ENCODE results near the gene SRGAP3.

Gene SRGAP3

DNA sequence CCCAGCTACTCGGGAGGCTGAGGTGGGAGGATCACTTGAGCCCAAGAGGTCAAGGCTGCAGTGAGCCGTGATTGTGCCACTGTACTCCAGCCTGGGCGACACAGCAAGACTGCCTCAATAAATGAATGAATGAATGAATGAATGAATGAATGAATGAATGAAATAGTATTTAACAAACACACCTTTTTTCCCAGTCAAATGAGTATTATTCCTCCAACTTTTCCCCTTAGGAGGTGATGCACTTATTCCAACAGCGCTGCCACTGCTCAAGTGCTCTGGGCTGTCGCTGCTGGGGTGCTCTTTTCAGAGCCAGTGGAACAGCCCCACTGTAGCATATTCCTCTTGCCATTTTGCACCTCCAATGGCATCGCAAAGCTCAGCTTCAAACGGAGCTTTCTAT lies 219.4 kb downstream of the SRGAP3 start:
- in situ Hi-C loops (cut with MboI; ENCODE audit: low sequenced_read_pairs) = no loop called here

DNA sequence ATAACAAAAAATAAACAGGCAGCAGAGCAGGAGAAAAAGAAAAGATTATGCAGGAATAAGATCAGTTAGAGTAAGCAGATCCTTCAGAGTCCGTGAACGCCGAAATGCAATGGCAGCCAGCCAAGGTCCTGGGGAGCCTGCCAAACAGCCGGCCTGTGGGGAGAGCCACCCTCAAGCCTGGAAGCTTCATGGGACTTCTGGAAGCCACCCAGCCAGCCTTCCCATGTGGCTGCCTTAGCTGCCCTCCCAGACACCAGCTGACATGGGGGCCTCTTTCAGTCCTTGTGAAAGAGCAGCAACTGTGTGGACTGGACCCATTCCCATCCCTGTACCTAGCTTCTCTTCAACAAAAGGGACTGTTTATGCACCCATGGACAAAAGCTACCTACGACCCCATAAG lies 221.3 kb downstream of the SRGAP3 start:
- in situ Hi-C loops (cut with MboI; ENCODE audit: low sequenced_read_pairs) = no loop called here

- in situ Hi-C loops (cut with MboI; ENCODE audit: low sequenced_read_pairs) = no loop called here
Observed at GRCh38 chr3:9026320-9027045, 223.0 kb downstream of the SRGAP3 start.

- in situ Hi-C loops (cut with MboI; ENCODE audit: low sequenced_read_pairs) = no loop called here
Observed at GRCh38 chr3:9024341-9024740, 225.1 kb downstream of the SRGAP3 start.

DNA sequence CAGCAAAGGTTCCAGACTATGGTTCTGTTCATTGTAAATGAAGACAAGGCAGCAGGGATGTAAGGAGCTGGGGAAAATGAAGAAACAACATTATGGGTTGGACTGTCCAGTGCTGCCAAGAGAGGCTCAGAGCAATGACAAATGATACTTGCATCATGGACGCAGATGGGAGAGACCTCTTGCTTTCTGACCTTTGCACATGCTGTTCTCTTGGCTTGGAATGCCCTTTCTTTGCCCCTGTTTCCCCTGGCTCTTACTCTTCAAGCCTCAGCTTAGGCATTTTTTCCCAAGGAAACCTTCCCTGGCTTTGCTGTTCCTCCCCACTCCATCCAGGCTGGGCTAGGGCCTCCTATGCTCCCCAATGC lies 226.2 kb downstream of the SRGAP3 start:
- in situ Hi-C loops (cut with MboI; ENCODE audit: low sequenced_read_pairs) = no loop called here

DNA sequence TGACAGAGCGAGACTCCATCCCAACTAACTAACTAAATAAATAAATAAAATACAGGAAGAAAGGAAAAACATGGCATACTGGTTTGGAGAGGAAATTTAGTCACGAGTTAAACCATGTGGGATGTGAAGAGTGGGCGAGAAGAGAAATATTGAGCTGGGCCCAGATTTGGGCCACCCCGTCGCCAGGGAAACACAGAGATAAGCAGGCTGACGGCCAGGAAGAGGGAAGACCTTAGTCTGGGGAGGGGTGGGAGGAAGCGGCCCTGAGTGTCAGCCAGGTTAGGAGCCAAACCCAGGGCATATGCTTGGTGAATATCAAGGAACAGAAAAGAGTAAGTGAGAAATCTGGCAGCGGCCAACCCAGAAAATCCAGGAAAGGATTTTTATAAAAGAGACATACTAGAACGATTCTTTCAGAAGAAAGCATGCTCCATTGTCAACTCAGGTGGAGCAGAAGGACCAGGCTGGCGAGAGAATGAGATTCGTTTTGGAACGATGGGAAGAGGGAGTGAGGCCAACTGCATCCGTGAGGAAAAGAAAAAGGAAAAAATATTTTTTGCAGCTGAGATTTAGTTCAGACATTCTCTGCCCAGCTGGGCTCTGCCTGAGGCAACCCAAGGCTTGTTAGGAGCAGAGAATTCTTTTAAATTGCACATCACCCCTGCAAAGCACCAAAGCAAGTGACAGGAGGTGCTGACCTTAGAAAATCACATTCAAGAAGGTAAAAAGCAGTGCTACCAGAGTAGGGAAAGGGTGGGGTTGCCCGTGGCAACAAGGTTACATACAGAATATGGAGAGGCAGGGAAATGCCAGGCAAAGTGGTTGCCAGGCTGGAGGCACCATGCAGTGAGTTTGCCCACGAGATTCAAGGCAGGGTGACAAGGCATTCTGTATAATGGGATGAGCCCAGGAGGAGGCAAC lies 226.9 kb downstream of the SRGAP3 start:
- in situ Hi-C loops (cut with MboI; ENCODE audit: low sequenced_read_pairs) = no loop called here

DNA sequence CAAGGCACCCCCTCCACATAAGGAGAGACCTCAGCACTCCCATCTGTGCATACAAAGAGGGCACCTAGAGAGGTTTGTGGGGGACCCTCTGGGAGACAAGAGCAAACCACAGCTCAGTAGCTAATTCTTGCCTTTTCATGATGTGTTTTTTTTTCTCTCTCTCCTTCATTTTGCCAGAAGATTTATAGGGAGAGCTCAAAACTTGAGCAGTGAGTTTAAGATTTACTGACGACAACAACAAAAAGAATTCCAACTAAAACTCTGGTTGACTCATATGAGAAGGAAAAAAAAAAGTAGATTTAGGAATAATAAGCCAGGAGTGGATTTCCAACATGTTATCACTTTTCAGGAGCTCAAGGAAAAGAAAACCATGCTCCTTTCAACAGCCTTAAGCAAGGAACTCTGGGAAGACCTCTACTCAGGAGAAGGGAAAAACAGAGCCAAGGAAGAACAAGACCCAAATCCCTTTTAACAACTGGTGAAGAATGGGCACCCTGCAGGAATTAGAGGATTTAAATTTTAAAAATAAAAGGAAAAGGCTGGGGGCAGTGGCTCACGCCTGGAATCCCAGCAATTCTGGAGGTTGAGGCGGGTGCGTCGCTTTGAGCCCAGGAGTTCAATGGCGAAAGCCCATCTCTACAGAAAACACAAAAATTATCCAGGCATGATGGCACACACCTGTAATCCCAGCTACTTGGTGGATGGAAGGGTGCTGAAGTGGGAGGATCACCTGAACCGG lies 228.0 kb downstream of the SRGAP3 start:
- in situ Hi-C loops (cut with MboI; ENCODE audit: low sequenced_read_pairs) = no loop called here

DNA sequence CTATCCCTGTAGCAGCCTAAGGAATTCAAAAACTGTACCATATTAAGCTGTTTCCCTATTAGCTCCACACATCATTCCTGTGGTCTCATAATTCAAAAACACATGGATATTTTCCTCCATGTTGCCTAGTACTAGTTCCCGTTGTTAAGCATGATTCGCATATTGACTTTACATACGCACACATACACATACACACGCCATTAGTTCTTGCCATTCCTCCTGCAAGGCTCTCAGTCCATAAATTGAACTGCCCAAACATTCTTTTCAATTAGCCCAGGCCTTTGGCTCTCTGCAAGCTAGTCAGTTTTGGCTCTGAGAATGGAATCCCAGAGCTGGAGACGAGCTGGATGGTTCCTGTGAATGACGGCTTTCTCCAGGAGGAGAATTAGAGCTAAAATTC lies 229.0 kb downstream of the SRGAP3 start:
- in situ Hi-C loops (cut with MboI; ENCODE audit: low sequenced_read_pairs) = no loop called here

DNA sequence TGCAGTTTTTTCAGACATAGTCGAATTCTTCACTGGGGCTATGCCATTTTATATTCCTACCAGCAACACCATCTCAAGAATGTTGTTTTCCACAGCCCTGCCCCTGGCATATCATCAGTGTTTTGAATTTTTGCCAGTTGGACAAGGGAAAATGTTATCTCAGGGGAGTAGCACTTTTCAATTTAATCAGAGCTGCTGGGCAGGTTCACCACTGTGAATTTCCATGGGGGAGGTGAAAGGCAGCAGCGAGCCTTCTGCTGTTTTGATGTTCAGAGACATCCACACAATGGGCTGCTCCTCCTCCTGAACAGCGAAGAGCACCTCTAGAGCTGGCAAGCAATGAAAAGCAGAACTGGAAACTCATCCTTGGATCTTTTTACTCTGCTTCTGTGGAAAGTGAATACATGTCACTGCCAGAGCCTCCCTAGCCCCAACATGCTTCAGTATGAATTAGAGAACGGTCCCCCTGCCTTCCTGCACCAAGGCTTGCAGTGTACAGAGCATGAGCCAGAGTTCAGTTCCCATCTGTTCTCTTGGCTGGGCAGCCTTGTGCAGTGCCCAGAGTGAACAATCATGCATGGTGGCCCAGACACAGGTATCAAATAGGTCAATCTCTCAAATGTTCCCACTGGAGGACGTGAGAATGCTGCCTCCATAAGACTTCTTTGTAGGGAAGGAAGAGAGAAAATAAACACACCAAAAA lies 230.0 kb downstream of the SRGAP3 start:
- in situ Hi-C loops (cut with MboI; ENCODE audit: low sequenced_read_pairs) = no loop called here

DNA sequence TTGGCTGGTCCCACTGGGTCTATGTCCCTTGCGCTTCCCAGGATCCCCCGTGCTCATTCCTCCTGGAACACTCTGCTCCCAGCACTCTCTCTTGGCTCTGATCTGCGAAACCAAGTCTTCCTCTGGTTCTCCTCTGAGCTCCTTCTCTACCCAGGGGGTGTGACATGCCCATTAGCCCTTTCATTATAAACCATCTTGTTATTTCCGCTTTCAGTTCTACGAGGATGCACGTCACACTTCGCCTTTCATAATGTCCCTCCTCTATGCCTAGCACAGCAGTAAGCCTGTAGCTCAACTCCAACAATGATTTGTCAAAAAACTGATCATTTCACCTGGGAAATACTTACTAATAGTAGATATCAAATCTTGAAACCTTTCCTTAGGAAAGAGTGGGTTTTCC lies 234.2 kb downstream of the SRGAP3 start:
- in situ Hi-C loops (cut with MboI; ENCODE audit: low sequenced_read_pairs) = no loop called here

- in situ Hi-C loops (cut with MboI; ENCODE audit: low sequenced_read_pairs) = no loop called here
Observed at GRCh38 chr3:9013782-9014563, 235.5 kb downstream of the SRGAP3 start.

DNA sequence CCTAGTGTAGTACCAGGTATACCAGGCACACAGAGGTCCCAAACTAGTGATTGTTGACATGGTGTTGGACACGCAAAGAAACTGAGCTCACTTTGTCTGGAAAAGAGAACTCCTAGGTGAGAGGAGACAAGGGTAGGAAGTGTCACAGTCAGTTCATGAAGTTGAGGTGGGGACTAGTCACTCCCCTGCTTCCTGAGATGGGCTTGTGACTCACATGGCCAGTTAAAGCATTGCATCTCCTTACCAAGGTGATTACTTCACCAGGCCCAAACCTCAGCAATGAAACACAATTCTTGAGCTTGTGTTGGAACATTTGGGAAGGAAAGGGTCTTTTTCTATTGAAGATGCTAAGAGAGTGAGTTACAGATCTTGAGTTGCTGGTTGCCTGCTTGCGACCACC lies 236.9 kb downstream of the SRGAP3 start:
- in situ Hi-C loops (cut with MboI; ENCODE audit: low sequenced_read_pairs) = no loop called here

GRCh38 chr3:9009976-9010545 lies 239.4 kb downstream of the SRGAP3 start:
- in situ Hi-C loops (cut with MboI; ENCODE audit: low sequenced_read_pairs) = no loop called here

DNA sequence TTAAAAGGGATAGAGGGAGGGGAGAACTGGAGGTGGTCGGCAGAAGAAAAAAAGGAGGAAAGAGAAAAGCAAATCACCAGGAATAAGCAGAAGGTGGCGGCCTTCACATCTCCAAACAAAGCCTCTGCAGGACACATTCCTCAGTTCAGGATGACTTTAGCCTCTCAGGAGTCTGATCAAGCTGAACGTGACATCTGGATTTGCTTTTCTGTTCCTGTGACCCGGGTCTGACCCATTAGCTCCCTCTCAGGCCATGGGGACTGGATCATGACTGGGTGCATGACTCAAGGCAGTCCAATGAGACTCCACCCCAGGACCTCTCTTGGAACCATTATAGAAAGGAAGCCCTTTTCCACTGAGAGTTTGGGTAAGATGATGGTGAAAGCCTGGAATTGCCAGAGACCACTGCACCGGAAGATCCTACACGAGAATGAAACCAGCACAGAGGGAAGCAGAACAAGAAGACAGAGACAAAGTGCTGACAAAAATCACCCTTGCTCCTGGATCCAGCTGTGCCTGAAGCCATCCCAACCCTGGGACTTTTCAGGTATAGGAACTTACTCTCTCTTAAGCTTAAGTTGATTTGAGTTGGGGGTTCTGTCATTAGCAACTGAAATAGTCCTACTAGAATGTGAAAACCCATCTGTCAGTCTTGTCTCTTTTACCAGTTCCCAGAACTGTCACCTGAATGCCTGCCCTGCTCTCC lies 240.7 kb downstream of the SRGAP3 start:
- in situ Hi-C loops (cut with MboI; ENCODE audit: low sequenced_read_pairs) = no loop called here

GRCh38 chr3:9007928-9008327 lies 241.5 kb downstream of the SRGAP3 start:
- in situ Hi-C loops (cut with MboI; ENCODE audit: low sequenced_read_pairs) = no loop called here

DNA sequence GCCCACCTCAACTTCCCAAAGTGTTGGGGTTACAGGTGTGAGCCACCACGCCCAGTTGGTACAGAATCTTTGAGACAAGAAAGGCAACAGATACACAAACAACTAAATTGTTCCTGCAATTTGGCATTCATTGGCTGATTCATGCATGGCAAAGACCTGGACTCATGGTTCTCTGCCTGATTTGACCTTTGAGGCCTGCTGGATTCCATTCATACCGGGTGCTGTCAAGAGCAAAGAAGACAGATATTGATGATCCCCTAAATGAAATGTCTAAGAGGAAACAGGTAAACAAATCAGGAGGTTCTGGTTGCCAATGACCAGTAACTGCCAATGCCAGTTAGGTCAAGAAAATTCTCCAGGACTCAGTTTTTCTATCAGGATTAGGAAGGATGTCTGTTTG lies 242.2 kb downstream of the SRGAP3 start:
- in situ Hi-C loops (cut with MboI; ENCODE audit: low sequenced_read_pairs) = no loop called here

GRCh38 chr3:9000041-9000440 lies 249.4 kb downstream of the SRGAP3 start:
- in situ Hi-C loops (cut with MboI; ENCODE audit: low sequenced_read_pairs) = no loop called here

GRCh38 chr3:8997151-8997550 lies 252.3 kb downstream of the SRGAP3 start:
- in situ Hi-C loops (cut with MboI; ENCODE audit: low sequenced_read_pairs) = no loop called here

GRCh38 chr3:8996681-8997121 lies 252.7 kb downstream of the SRGAP3 start:
- in situ Hi-C loops (cut with MboI; ENCODE audit: low sequenced_read_pairs) = no loop called here
